Thoracic aorta (tissue), 2 donors: ENCODE measurements around the gene PAH. TPM values are rescaled to one million over a fixed set of nuclear protein-coding genes. Genes with fewer than 3 reads are reported as not detected.

Experiments used
- ATAC-seq: fragments of 150-250 bp; one replicate; pipeline ENCODE4 v1.8.0; 2017; ENCODE audit warnings: low read depth; ENCODE audit not compliant: insufficient number of reproducible peaks, low FRiP score
- DNase-seq: peaks from one replicate; pipeline ENCODE4 v3.0.0-alpha.2; 2020; ENCODE audit warnings: low spot score
- H3K27ac ChIP-seq, 2 donors: fragments of 200-600 bp; sonication (generic); 1 replicate in 1 of 2; 2 replicates in 1 of 2; pipeline ENCODE4 v1.5.1; 2016; ENCODE audit warnings: mild to moderate bottlenecking in 2 of 2, moderate library complexity in 2 of 2
- H3K27me3 ChIP-seq: fragments of 200-600 bp; sonication (generic); replicated peaks from 2 replicates; pipeline ENCODE4 v1.6.0; 2016; ENCODE audit warnings: mild to moderate bottlenecking; ENCODE audit not compliant: insufficient read depth
- H3K36me3 ChIP-seq: fragments of 200-600 bp; sonication (generic); one replicate; pipeline ENCODE4 v1.5.1; 2016
- H3K4me1 ChIP-seq, 2 donors: fragments of 200-600 bp; sonication (generic); 1 replicate in 1 of 2; 2 replicates in 1 of 2; pipeline versions ENCODE4 v1.5.1 to v1.6.0; 2016; ENCODE audit warnings: low read depth in 2 of 2, mild to moderate bottlenecking in 1 of 2; ENCODE audit not compliant: control insufficient read depth in 1 of 2
- H3K4me3 ChIP-seq: fragments of 200-600 bp; sonication (generic); 2 replicates; pipeline ENCODE4 v1.5.1; 2016; ENCODE audit warnings: mild to moderate bottlenecking
- H3K9me3 ChIP-seq: fragments of 200-600 bp; sonication (generic); 2 replicates; pipeline ENCODE4 v1.5.1; 2016
- total RNA-seq, 2 donors: library from RNA; depleted of rRNA; stranded (reverse); fragments of >200 nt; gene quantifications; one replicate each; pipeline versions ENCODE4 v1.1.0 to v1.2.3, GENCODE V29; 2016
- TF ChIP-seq, protein P1 (sequence below): fragments of 200-600 bp; sonication (generic); IDR thresholded peaks from one replicate; pipeline ENCODE4 v1.5.1; 2019; ENCODE audit warnings: antibody characterized with exemption

Gene PAH
- total RNA-seq, result not detected

DNA sequence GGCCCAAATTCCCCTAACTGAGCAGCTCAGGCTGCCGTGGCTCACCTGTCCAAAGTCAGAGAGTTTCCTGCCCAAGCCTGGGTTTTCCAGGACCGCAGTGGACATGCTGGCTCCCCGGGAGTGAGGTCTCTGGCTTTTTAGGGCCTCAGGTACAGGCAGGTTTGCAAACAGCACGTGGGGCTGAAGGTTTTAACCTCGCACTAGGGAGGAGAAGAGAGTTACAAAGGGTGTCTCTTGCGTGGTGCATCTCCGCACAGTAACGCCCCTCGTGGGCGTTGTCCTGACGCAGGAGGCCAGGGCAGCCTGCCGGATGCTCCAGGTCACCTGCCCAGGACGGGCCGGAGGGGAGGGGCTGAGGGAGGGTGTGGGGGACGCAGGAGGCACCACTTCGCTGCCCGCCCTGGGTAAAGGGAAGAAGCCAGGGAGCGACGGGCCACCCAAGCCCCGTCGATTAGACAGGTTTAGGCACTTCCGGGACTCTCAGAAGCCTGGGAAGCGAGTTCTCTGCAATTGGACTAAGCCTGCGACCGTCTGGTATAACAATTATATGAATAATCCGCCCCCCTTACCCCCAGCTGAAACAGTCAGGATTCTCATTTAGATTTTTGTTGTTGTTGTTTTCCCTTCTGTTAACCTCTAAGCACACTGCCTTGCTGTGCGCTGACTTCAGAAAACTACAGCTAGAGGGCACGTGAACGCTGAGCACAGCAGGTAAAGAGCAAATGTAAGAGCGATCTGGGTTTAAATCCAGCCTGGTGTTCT lies at the start of gene PAH:
Gene PAH (minus strand): TSS at position 219 of the 762 bp plus-strand sequence. CDS start 114 bp downstream, at position 105.
- no peak for ATAC-seq
- H3K27me3 ChIP-seq, result no peaks in the 10 kb centered on the region

DNA sequence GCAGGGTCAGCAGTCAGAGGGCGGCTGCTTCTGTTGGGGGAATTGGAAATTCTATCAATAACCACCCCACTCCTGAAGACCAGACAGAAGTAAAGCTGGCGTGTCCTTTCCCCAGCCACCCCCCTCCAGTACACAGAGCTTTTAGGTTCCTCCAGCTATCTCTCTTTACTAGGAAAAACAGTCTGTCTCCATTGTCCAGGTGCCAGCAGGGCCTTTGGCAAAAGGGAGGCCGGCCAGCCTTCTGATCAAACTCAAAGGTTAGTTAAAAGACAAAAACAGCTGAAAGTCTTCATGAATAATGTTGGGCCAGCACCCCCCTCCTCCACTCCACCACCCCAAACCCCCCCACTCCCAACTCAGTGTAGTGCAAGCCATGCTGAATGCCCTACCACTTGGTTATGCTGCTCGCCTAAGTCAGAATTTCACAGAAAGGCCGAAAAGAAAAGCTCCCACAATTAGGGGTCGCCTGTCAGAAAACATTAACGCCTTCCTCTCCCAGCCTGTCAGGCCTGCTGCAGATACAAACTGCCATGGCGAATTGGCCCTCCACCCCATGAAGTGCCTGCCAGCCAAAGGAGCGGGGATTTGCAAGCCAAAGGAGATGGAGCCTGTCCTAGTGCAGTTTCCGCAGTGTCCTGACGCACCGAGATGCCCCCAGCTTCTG lies 49.3 kb upstream of the PAH start:
- H3K4me1 ChIP-seq, result no peaks in the 10 kb centered on the region
- H3K4me3 ChIP-seq, result no peak overlapping the region
- DNase-seq, result no peak
- no peaks in the 10 kb centered on the region for H3K36me3 ChIP-seq
- H3K27me3 ChIP-seq, result no peaks in the 10 kb centered on the region
- H3K9me3 ChIP-seq, result no peaks in the 10 kb centered on the region
- H3K27ac ChIP-seq, result no peak overlapping the region
- no peak for ATAC-seq
- TF ChIP-seq, protein P1, sequence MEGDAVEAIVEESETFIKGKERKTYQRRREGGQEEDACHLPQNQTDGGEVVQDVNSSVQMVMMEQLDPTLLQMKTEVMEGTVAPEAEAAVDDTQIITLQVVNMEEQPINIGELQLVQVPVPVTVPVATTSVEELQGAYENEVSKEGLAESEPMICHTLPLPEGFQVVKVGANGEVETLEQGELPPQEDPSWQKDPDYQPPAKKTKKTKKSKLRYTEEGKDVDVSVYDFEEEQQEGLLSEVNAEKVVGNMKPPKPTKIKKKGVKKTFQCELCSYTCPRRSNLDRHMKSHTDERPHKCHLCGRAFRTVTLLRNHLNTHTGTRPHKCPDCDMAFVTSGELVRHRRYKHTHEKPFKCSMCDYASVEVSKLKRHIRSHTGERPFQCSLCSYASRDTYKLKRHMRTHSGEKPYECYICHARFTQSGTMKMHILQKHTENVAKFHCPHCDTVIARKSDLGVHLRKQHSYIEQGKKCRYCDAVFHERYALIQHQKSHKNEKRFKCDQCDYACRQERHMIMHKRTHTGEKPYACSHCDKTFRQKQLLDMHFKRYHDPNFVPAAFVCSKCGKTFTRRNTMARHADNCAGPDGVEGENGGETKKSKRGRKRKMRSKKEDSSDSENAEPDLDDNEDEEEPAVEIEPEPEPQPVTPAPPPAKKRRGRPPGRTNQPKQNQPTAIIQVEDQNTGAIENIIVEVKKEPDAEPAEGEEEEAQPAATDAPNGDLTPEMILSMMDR, result no peak

More for the DNA sequence above, at the start of gene PAH:
- no peak for DNase-seq
- Histone ChIP-seq H3K4me3 (no peak within 1 kb of the TSS), H3K36me3 (no peaks in the 10 kb centered on the region), H3K9me3 (no peaks in the 10 kb centered on the region), H3K4me1 (no peaks in the 10 kb centered on the region), H3K27ac (no peak within 1 kb of the TSS)
- TF ChIP-seq, protein P1, result no peak

DNA sequence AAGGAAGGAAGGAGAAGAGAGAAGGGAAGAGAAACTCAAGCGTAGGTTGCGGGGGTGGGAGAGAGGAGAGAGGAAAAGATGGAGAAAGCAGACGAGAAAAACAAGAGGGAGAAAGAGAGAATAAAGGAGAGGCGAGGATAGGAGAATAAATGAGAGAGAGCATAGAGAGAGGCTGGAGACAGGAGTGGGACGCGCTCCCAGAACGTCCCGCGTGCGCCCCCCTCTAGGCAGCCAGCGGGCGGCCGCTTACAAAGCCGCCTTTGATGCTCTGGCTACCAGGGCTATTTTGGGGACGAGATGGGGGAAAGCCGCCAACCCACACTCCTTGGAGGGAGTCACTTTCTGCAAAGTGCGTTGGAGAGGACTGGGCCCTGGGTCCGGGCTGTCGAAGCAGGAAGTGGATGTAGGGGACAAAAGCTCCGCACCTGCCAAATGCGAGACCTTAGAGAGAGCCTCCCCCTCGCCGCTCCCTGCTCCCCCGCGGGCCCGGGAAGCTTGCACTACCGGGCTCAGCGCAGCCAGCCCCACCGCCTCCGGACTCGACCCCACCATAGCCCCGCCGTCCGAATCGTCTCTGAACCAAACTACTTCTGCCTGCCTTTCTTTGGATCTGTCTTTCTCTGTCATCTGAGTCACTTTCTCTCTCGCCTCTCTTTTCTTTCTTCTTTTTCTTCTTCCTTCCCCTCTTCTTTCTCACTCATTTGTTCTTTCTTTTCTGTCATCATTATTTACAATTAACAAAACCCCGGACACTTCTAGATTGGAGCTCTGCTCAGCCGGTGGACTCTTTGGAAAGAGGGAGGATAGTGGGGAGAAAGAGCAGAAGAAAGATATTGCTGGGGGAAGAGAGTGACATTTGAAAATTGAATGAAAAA lies 48.5 kb upstream of the PAH start:
- no peaks in the 10 kb centered on the region for H3K9me3 ChIP-seq
- H3K36me3 ChIP-seq, result no peaks in the 10 kb centered on the region
- no peak for DNase-seq
- TF ChIP-seq, protein P1, result no peak
- no peak overlapping the region for H3K4me3 ChIP-seq
- H3K4me1 ChIP-seq, result no peaks in the 10 kb centered on the region
- H3K27ac ChIP-seq, result no peak overlapping the region
- ATAC-seq, result no peak
- no peaks in the 10 kb centered on the region for H3K27me3 ChIP-seq

DNA sequence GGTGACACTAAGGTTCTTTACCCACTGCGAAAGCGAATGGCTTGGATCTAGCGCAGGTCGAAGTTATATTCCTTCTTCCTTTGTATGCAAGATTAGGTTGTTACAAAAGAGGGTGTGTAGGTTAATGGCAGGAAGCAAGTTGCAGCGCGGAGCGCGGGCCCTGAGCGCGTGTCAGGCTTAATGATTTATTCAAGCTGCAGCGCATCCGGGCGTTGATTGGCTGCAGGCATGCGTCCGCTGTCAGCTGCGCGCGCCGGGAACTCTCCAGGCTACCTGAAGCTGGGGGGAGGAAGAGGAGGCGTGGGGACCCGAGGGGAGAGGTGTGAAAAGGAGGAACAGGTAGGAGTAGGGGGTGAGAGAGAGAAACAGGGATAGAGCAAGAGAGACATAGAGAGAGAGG lies 47.8 kb upstream of the PAH start:
- no peaks in the 10 kb centered on the region for H3K36me3 ChIP-seq
- no peak overlapping the region for H3K4me3 ChIP-seq

More for the DNA sequence above, 47.8 kb upstream of the PAH start:
- ATAC-seq (no peak), DNase-seq (no peak)
- TF ChIP-seq, protein P1, result no peak
- Histone ChIP-seq H3K4me1 (no peaks in the 10 kb centered on the region), H3K27ac (no peak overlapping the region), H3K27me3 (no peaks in the 10 kb centered on the region), H3K9me3 (no peaks in the 10 kb centered on the region)
